ENCODE results near the gene CALD1.

CALD1 gene

GRCh38 chr7:134788191-134788590, 8.8 kb downstream of the CALD1 start:
- no peak for DNase-seq (ENCODE audit: low read depth)

GRCh38 chr7:134789967-134790685, 10.7 kb downstream of the CALD1 start:
- no peak for DNase-seq (ENCODE audit: low read depth)

- DNase-seq (ENCODE audit: low read depth), result no peak
Measured at GRCh38 chr7:134792968-134793367, 13.5 kb downstream of the CALD1 start.

GRCh38 chr7:134795231-134795630, 15.8 kb downstream of the CALD1 start:
- DNase-seq (ENCODE audit: low read depth), result no peak

GRCh38 chr7:134798155-134798554, 18.7 kb downstream of the CALD1 start:
- no peak for DNase-seq (ENCODE audit: low read depth)

- no peak for DNase-seq (ENCODE audit: low read depth)
Measured at GRCh38 chr7:134799377-134799776, 19.9 kb downstream of the CALD1 start.

- no peak for DNase-seq (ENCODE audit: low read depth)
Measured at GRCh38 chr7:134802762-134803161, 23.3 kb downstream of the CALD1 start.

- no peak for DNase-seq (ENCODE audit: low read depth)
Measured at GRCh38 chr7:134804351-134804750, 24.9 kb downstream of the CALD1 start.

GRCh38 chr7:134804854-134805253, 25.4 kb downstream of the CALD1 start:
- no peak for DNase-seq (ENCODE audit: low read depth)

GRCh38 chr7:134806197-134806596, 26.8 kb downstream of the CALD1 start:
- DNase-seq (ENCODE audit: low read depth), result no peak

- no peak for DNase-seq (ENCODE audit: low read depth)
Measured at GRCh38 chr7:134809616-134810015, 30.2 kb downstream of the CALD1 start.

GRCh38 chr7:134811765-134812164, 32.3 kb downstream of the CALD1 start:
- no peak for DNase-seq (ENCODE audit: low read depth)

GRCh38 chr7:134813663-134814396, 34.4 kb downstream of the CALD1 start:
- DNase-seq (ENCODE audit: low read depth), result no peak

- DNase-seq (ENCODE audit: low read depth), result no peak
Measured at GRCh38 chr7:134814730-134815364, 35.4 kb downstream of the CALD1 start.

GRCh38 chr7:134818613-134819345, 39.3 kb downstream of the CALD1 start:
- no peak for DNase-seq (ENCODE audit: low read depth)

- no peak for DNase-seq (ENCODE audit: low read depth)
Measured at GRCh38 chr7:134819401-134819800, 40.0 kb downstream of the CALD1 start.

- no peak for DNase-seq (ENCODE audit: low read depth)
Measured at GRCh38 chr7:134820295-134820694, 40.9 kb downstream of the CALD1 start.

GRCh38 chr7:134820778-134821177, 41.3 kb downstream of the CALD1 start:
- DNase-seq (ENCODE audit: low read depth), result no peak

GRCh38 chr7:134823400-134823799, 44.0 kb downstream of the CALD1 start:
- no peak for DNase-seq (ENCODE audit: low read depth)

- DNase-seq (ENCODE audit: low read depth), result no peak
Measured at GRCh38 chr7:134825666-134826065, 46.2 kb downstream of the CALD1 start.

GRCh38 chr7:134826105-134826504, 46.7 kb downstream of the CALD1 start:
- no peak for DNase-seq (ENCODE audit: low read depth)

- no peak for DNase-seq (ENCODE audit: low read depth)
Measured at GRCh38 chr7:134827436-134827835, 48.0 kb downstream of the CALD1 start.

All from stimulated activated CD8-positive, alpha-beta memory T cell treated with anti-CD3 and anti-CD28 coated beads, Interleukin-12 subunit alpha, Interleukin-12 subunit beta, amount 100 ng/mL, for 4 hours (primary cell).